ENCODE measurements around the gene EXOSC5. TPM values are rescaled to one million over a fixed set of nuclear protein-coding genes. Genes with fewer than 3 reads are reported as not detected.

The EXOSC5 gene
- total and polyA plus RNA-seq, 2 of the 13 experiments (the other 11 are each of a cell fraction or from before 2014, with no cell fraction given), result 24.1 to 26.5 TPM

DNA sequence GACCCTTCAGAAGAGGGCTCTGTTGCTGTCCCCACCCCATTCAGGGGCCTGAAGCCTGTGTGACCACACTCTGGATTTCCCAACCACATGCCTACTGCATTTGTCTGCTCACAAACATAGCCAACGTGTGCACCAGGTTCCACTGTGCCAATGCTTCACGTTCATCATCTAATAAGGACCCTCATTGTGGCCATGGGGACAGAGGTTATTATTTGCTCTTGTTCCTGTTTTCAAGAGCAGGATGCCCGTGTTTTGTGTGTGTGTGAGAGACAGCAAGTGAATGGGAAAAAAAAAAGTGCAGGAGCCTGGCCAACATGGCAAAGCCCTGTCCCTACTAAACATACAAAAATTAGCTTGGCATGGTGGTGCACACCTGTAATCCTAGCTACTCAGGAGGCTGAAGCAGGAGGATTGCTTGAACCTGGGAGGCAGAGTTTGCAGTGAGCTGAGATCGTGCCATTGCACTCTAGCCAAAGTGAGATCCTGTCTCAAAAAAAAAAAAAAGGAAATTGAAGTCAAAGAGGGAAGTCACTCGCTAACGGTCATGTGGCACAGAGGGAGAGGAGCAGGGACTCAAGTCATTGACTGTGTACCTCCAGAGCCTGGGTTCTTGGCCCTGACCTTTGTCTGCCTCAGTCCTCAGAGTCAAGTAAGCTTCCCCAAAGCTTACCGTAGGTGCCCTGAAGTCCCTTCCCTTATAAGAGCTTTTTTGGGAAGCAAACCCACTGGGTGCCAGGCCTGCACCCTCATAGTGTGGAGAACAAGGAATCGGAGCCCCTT, 23.1 kb upstream of the EXOSC5 start:
- FAIRE-seq (no peak), DNase-seq (ENCODE audit: low spot score) (no peak), ATAC-seq (no peak)
- WGBS (ENCODE audit: low lambda C conversion rate), result 94% methylated on average over 8 of the region's 8 CpGs
- H3K9ac ChIP-seq (ENCODE audit: insufficient read depth, low read depth, low read length), result no peak overlapping the region
- POLR2A ChIA-PET, result interaction anchor here (1.4 kb wide), 1 partner anchor 19 kb away, joined by 3 read pairs; the partner anchor contains the start of gene DMAC2
- no peaks in the 10 kb centered on the region for H3K79me2 ChIP-seq (ENCODE audit: insufficient read depth, low read length)
- no peaks in the 10 kb centered on the region for H3K27me3 ChIP-seq (ENCODE audit: control insufficient read depth in 1 of 2, insufficient read depth in 2 of 2, low read length in 2 of 2)
- no peaks in the 10 kb centered on the region for H4K20me1 ChIP-seq (ENCODE audit: insufficient read depth, low read length)
- TF ChIP-seq IKZF5 (CRISPR knock-in tag; IDR thresholded peaks at IDR 0.05) (no peak), SOX5 (CRISPR knock-in tag; IDR thresholded peaks at IDR 0.05; ENCODE audit: borderline replicate concordance) (no peak), FOXA1 (IDR thresholded peaks at IDR 0.05) (no peak), FOXA1 (CRISPR knock-in tag; IDR thresholded peaks at IDR 0.05) (no peak), NR2C2 (CRISPR knock-in tag; IDR thresholded peaks at IDR 0.05; ENCODE audit: borderline replicate concordance) (no peak), MNT (IDR thresholded peaks at IDR 0.05) (no peak), ZSCAN12 (CRISPR knock-in tag; IDR thresholded peaks at IDR 0.05) (no peak)
- TF ChIP-seq, protein P1, sequence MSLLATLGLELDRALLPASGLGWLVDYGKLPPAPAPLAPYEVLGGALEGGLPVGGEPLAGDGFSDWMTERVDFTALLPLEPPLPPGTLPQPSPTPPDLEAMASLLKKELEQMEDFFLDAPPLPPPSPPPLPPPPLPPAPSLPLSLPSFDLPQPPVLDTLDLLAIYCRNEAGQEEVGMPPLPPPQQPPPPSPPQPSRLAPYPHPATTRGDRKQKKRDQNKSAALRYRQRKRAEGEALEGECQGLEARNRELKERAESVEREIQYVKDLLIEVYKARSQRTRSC (CRISPR knock-in tag; IDR thresholded peaks at IDR 0.05; ENCODE audit: low read depth), result no peak
- TF ChIP-seq, protein P2, sequence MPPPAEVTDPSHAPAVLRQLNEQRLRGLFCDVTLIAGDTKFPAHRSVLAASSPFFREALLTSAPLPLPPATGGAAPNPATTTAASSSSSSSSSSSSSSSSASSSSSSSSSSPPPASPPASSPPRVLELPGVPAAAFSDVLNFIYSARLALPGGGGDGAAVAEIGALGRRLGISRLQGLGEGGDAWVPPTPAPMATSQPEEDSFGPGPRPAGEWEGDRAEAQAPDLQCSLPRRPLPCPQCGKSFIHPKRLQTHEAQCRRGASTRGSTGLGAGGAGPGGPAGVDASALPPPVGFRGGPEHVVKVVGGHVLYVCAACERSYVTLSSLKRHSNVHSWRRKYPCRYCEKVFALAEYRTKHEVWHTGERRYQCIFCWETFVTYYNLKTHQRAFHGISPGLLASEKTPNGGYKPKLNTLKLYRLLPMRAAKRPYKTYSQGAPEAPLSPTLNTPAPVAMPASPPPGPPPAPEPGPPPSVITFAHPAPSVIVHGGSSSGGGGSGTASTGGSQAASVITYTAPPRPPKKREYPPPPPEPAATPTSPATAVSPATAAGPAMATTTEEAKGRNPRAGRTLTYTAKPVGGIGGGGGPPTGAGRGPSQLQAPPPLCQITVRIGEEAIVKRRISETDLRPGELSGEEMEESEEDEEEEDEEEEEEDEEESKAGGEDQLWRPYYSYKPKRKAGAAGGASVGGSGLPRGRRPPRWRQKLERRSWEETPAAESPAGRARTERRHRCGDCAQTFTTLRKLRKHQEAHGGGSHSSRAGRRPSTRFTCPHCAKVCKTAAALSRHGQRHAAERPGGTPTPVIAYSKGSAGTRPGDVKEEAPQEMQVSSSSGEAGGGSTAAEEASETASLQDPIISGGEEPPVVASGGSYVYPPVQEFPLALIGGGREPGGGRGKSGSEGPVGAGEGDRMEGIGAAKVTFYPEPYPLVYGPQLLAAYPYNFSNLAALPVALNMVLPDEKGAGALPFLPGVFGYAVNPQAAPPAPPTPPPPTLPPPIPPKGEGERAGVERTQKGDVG (CRISPR knock-in tag; IDR thresholded peaks at IDR 0.05; ENCODE audit: borderline replicate concordance), result no peak
- TF ChIP-seq, protein P3, sequence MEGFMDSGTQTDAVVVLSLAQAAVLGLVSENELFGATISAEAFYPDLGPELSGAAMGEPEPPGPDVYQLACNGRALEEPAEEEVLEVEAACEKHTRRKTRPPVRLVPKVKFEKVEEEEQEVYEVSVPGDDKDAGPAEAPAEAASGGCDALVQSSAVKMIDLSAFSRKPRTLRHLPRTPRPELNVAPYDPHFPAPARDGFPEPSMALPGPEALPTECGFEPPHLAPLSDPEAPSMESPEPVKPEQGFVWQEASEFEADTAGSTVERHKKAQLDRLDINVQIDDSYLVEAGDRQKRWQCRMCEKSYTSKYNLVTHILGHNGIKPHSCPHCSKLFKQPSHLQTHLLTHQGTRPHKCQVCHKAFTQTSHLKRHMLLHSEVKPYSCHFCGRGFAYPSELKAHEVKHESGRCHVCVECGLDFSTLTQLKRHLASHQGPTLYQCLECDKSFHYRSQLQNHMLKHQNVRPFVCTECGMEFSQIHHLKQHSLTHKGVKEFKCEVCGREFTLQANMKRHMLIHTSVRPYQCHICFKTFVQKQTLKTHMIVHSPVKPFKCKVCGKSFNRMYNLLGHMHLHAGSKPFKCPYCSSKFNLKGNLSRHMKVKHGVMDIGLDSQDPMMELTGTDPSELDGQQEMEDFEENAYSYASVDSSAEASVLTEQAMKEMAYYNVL (CRISPR knock-in tag; IDR thresholded peaks at IDR 0.05; ENCODE audit: borderline replicate concordance), result no peak
- H3K27ac ChIP-seq (ENCODE audit: extremely low read length, insufficient read depth, low read length), result no peak overlapping the region
- H3K9me3 ChIP-seq (ENCODE audit: low read length), result no peaks in the 10 kb centered on the region
- no peak overlapping the region for H3K4me3 ChIP-seq (replicated peaks in 1 of 3; ENCODE audit: insufficient read depth in 1 of 3, low read depth in 2 of 3, low read length in 3 of 3)
- no peak overlapping the region for H3K4me2 ChIP-seq (ENCODE audit: low read depth, low read length)
- peaks cover 12% of the 10 kb centered on the region for H3K4me1 ChIP-seq (ENCODE audit: insufficient read depth, low read length)
- in situ Hi-C loops (cut with HindIII; ENCODE audit: extremely low pct_ligation_motif_present, low pct_unique_long_range_greater_than_20kb) (no loop called here), intact Hi-C loops (cut with micrococcal nuclease; ENCODE audit: unreplicated experiment) (no loop called here)
- no peak overlapping the region for H2AFZ ChIP-seq (ENCODE audit: low read length)
- BruUV-seq (replicated peaks), result no TSS peak
- peaks cover 24 to 33% of the 10 kb centered on the region in 2 experiments; a peak in 4 of 5 replicates for H3K36me3 ChIP-seq (replicated peaks in 1 of 2; ENCODE audit: control insufficient read depth in 1 of 2, insufficient read depth in 2 of 2, low read length in 2 of 2)
- CTCF ChIA-PET (ENCODE audit: low intra/inter-chr PET ratio, low total read pairs), result no interaction called here
